GM12892 (cell line): ENCODE data around the gene BMP6.

ENCODE experiments used
- POLR2A ChIP-seq: IDR thresholded peaks from 2 replicates; pipeline ENCODE4 v1.6.1; 2011; ENCODE audit warnings: low read depth, low read length, control low read depth
- POLR2AphosphoS5 ChIP-seq: IDR thresholded peaks from 2 replicates; pipeline ENCODE4 v1.6.1; 2011; ENCODE audit warnings: low read depth, low read length, control low read depth
- TAF1 ChIP-seq: IDR thresholded peaks from 2 replicates; pipeline ENCODE4 v1.6.1; 2011; ENCODE audit warnings: low read depth, mild to moderate bottlenecking, control low read depth, low read length, borderline replicate concordance

- TF ChIP-seq POLR2A (no peak), POLR2AphosphoS5 (no peak), TAF1 (no peak)
These were observed 95.5 kb downstream of the BMP6 start for GRCh38 chr6:7821426-7821825.
